ENCODE results near the gene PHF23.
"Not testable (repeated sequence)": the region's sequence is repeated elsewhere in the genome, so short reads cannot be mapped to it uniquely, and the experiment has no call there.

Gene PHF23

GRCh38 chr17:7258731-7259554 lies 19.7 kb upstream of the PHF23 start:
- no peak for DNase-seq

- no peak for DNase-seq
Observed at GRCh38 chr17:7256766-7257456, 17.7 kb upstream of the PHF23 start.

- DNase-seq = no peak
Observed at GRCh38 chr17:7254511-7254910, 15.3 kb upstream of the PHF23 start.

- DNase-seq = no peak
Observed at GRCh38 chr17:7253082-7253481, 13.8 kb upstream of the PHF23 start.

- peak; percentile 95 for DNase-seq
Observed at GRCh38 chr17:7252176-7253043, 13.2 kb upstream of the PHF23 start, which contains the start of gene ELP5. ELP5 (plus strand) TSS chr17:7252215; CDS start chr17:7252551, 336 bp downstream.

- DNase-seq = peak; percentile 100
Observed at GRCh38 chr17:7251661-7252175, 12.5 kb upstream of the PHF23 start, which contains the start of gene CTDNEP1. CTDNEP1 (minus strand) TSS chr17:7251734; CDS start chr17:7251296, 438 bp downstream.

- no peak for DNase-seq
Observed at GRCh38 chr17:7250695-7251627, 11.7 kb upstream of the PHF23 start.

- DNase-seq = no peak
Observed at GRCh38 chr17:7249830-7250229, 10.6 kb upstream of the PHF23 start.

- no peak for DNase-seq
Observed at GRCh38 chr17:7249214-7249613, 10.0 kb upstream of the PHF23 start.

GRCh38 chr17:7248796-7249195 lies 9.5 kb upstream of the PHF23 start:
- no peak for DNase-seq

- DNase-seq = no peak
Observed at GRCh38 chr17:7246779-7247178, 7.5 kb upstream of the PHF23 start.

- not testable (repeated sequence) for DNase-seq
Observed at GRCh38 chr17:7243838-7244237, 4.6 kb upstream of the PHF23 start.

- DNase-seq = no peak
Observed at GRCh38 chr17:7243453-7243729, 4.1 kb upstream of the PHF23 start.

GRCh38 chr17:7242717-7243452 lies 3.6 kb upstream of the PHF23 start:
- DNase-seq = peak; percentile 97

GRCh38 chr17:7241783-7242716 lies 2.8 kb upstream of the PHF23 start, which contains the start of gene GABARAP:
GABARAP (minus strand) TSS chr17:7242449; CDS start chr17:7242330, 119 bp downstream.
- peak; percentile 93 for DNase-seq

GRCh38 chr17:7241090-7241733 lies 2.0 kb upstream of the PHF23 start:
- no peak for DNase-seq

- DNase-seq = no peak
Observed at GRCh38 chr17:7240375-7240774, 1.1 kb upstream of the PHF23 start.

- DNase-seq = peak; percentile 37
Observed at GRCh38 chr17:7238420-7239090, 702 bp downstream of the PHF23 start.
